Loucy (cell line): ENCODE data around the gene DGUOK.

Experiments
- H2AFZ ChIP-seq: fragments of 200-600 bp; sonication (generic); 2 replicates; pipeline ENCODE4 v1.6.0; 2016; ENCODE audit warnings: antibody characterized with exemption, mild to moderate bottlenecking, low read length, moderate library complexity
- H3F3A ChIP-seq: fragments of 200-600 bp; 2 replicates; pipeline ENCODE4 v1.6.0; 2016; ENCODE audit warnings: antibody characterized with exemption, low read depth, mild to moderate bottlenecking
- H3K27me3 ChIP-seq: fragments of 200-600 bp; sonication (generic); 2 replicates; pipeline ENCODE4 v1.6.1; 2014; ENCODE audit warnings: low read length, mild to moderate bottlenecking; ENCODE audit not compliant: insufficient read depth, poor library complexity, severe bottlenecking
- H3K36me3 ChIP-seq: fragments of 200-600 bp; sonication (generic); 2 replicates; pipeline ENCODE4 v1.6.1; 2016; ENCODE audit warnings: low read length; ENCODE audit not compliant: insufficient read depth
- H3K4me1 ChIP-seq: fragments of 200-600 bp; sonication (generic); 2 replicates; pipeline ENCODE4 v1.5.1; 2014; ENCODE audit warnings: low read length, mild to moderate bottlenecking; ENCODE audit not compliant: insufficient read depth, poor library complexity, severe bottlenecking
- H3K4me2 ChIP-seq: fragments of 200-600 bp; sonication (generic); 2 replicates; pipeline ENCODE4 v1.6.0; 2014; ENCODE audit warnings: antibody characterized with exemption, low read length, low read depth, mild to moderate bottlenecking; ENCODE audit not compliant: poor library complexity, severe bottlenecking
- H3K4me3 ChIP-seq: fragments of 200-600 bp; sonication (generic); 2 replicates; pipeline ENCODE4 v1.5.1; 2014; ENCODE audit warnings: low read length, mild to moderate bottlenecking, mixed read lengths; ENCODE audit not compliant: poor library complexity, severe bottlenecking
- H3K79me2 ChIP-seq: fragments of 200-600 bp; sonication (generic); 2 replicates; pipeline ENCODE4 v1.6.1; 2014; ENCODE audit warnings: low read length; ENCODE audit not compliant: insufficient read depth
- H3K9ac ChIP-seq: fragments of 200-600 bp; sonication (generic); 2 replicates; pipeline ENCODE4 v1.6.0; 2014; ENCODE audit warnings: mild to moderate bottlenecking, low read depth, low read length, moderate library complexity; ENCODE audit not compliant: poor library complexity, severe bottlenecking
- H3K9me2 ChIP-seq: fragments of 200-600 bp; sonication (generic); replicated peaks from 2 replicates; pipeline ENCODE4 v1.6.1; 2016; ENCODE audit warnings: low read depth, low read length, mixed read lengths
- H3K9me3 ChIP-seq: fragments of 200-600 bp; sonication (generic); 2 replicates; pipeline ENCODE4 v1.6.1; 2014; ENCODE audit warnings: mild to moderate bottlenecking, antibody characterized with exemption, low read length, low read depth; ENCODE audit not compliant: insufficient read depth
- H4K20me1 ChIP-seq: fragments of 200-600 bp; sonication (generic); 2 replicates; pipeline ENCODE4 v1.6.0; 2014; ENCODE audit warnings: antibody characterized with exemption, low read length, mild to moderate bottlenecking; ENCODE audit not compliant: insufficient read depth, poor library complexity, severe bottlenecking
- CTCF ChIP-seq: fragments of 200-600 bp; sonication (generic); conservative IDR thresholded peaks from 2 replicates; pipeline ENCODE4 v1.5.1; 2014; ENCODE audit warnings: mild to moderate bottlenecking, antibody characterized with exemption, low read length
- EZH2phosphoT487 ChIP-seq: fragments of 200-600 bp; IDR thresholded peaks from 2 replicates; pipeline ENCODE4 v1.6.1; 2018; ENCODE audit warnings: antibody characterized with exemption, mild to moderate bottlenecking, moderate library complexity, borderline replicate concordance

Gene DGUOK

GRCh38 chr2:73981081-73982001 is 54.7 kb downstream of the DGUOK start:
- Histone ChIP-seq H4K20me1 (peaks cover 7% of the 10 kb centered on the region), H3K9ac (peak overlapping the region; percentile 69), H3K9me3 (no peaks in the 10 kb centered on the region), H2AFZ (peak overlapping the region; percentile 73), H3K4me2 (peak overlapping the region; percentile 81), H3F3A (peaks cover 9% of the 10 kb centered on the region; the same call in 1 of the 2 replicates), H3K27me3 (no peaks in the 10 kb centered on the region), H3K9me2 (no peaks in the 10 kb centered on the region), H3K36me3 (no peaks in the 10 kb centered on the region), H3K4me3 (peak overlapping the region; percentile 76), H3K79me2 (peaks cover 51% of the 10 kb centered on the region), H3K4me1 (peaks cover 79% of the 10 kb centered on the region)
- TF ChIP-seq EZH2phosphoT487 (no peak), CTCF (no peak)

GRCh38 chr2:73982140-73982617 is 55.5 kb downstream of the DGUOK start:
- Histone ChIP-seq H3K27me3 (no peaks in the 10 kb centered on the region), H3K4me1 (peaks cover 84% of the 10 kb centered on the region), H3K9me2 (no peaks in the 10 kb centered on the region), H4K20me1 (peaks cover 15% of the 10 kb centered on the region), H3F3A (peaks cover 9% of the 10 kb centered on the region; the same call in 1 of the 2 replicates), H3K4me3 (no peak overlapping the region), H3K4me2 (peak overlapping the region; percentile 81), H3K79me2 (peaks cover 56% of the 10 kb centered on the region), H3K9me3 (no peaks in the 10 kb centered on the region), H2AFZ (no peak overlapping the region), H3K9ac (no peak overlapping the region), H3K36me3 (no peaks in the 10 kb centered on the region)
- TF ChIP-seq EZH2phosphoT487 (no peak), CTCF (no peak)

GRCh38 chr2:73983322-73984202 is 56.9 kb downstream of the DGUOK start:
- Histone ChIP-seq H2AFZ (no peak overlapping the region), H3K4me1 (peaks cover 83% of the 10 kb centered on the region), H3F3A (peaks cover 9% of the 10 kb centered on the region; the same call in 1 of the 2 replicates), H3K4me3 (peak overlapping the region; percentile 79), H3K9me2 (no peaks in the 10 kb centered on the region), H3K36me3 (no peaks in the 10 kb centered on the region), H4K20me1 (peaks cover 29% of the 10 kb centered on the region), H3K27me3 (no peaks in the 10 kb centered on the region), H3K9ac (peak overlapping the region; percentile 87), H3K79me2 (peaks cover 61% of the 10 kb centered on the region), H3K4me2 (peak overlapping the region; percentile 84), H3K9me3 (no peaks in the 10 kb centered on the region)
- TF ChIP-seq EZH2phosphoT487 = no peak
- no peak for TF ChIP-seq CTCF
